HepG2 (cell line): ENCODE data around the gene KMT2D. TPM values are rescaled to one million over a fixed set of nuclear protein-coding genes. Genes with fewer than 3 reads are reported as not detected.

ENCODE experiments used
- ATAC-seq: fragments of 200-7000 bp; cut with Tn5 transposase; 3 replicates; pipeline ENCODE4 v1.9.1; 2020; ENCODE audit warnings: mild to moderate bottlenecking, moderate library complexity
- BruUV-seq: library from RNA; stranded (reverse); fragments of 400-500 nt; replicated peaks from 2 replicates; lab custom pipeline; 2021; lab: Mats Ljungman, UMichigan
- CTCF ChIA-PET: fragments of 300-600 bp; formaldehyde crosslinking; extraction: SDS; loops from one replicate; lab custom pipeline; 2021; ENCODE audit warnings: low total read pairs, inconsistent platforms, low intra/inter-chr PET ratio; lab: Yijun Ruan, JAX
- POLR2A ChIA-PET: fragments of 350-600 bp; sonication (Branson Sonifier 250); formaldehyde crosslinking; loops from one replicate; lab custom pipeline; 2020; ENCODE audit warnings: antibody characterized with exemption, inconsistent platforms; lab: Yijun Ruan, JAX
- DNase-seq: peaks from one replicate; pipeline ENCODE4 v3.0.0-alpha.2; 2015; ENCODE audit warnings: low spot score
- FAIRE-seq: peaks from 3 replicates; lab custom pipeline; 2011; peaks lifted over from hg19 to GRCh38; lab: Jason Lieb, UNC
- H2AFZ ChIP-seq: one replicate; pipeline ENCODE4 v1.6.1; 2011; ENCODE audit warnings: low read length, inconsistent platforms
- H3K27ac ChIP-seq: fragments of 300-600 bp; 3 replicates; pipeline ENCODE4 v1.8.0; 2011; ENCODE audit warnings: mixed run types, mild to moderate bottlenecking, mixed read lengths, low read length, inconsistent platforms; ENCODE audit not compliant: insufficient read depth; ENCODE audit errors: extremely low read length
- H3K27me3 ChIP-seq, 2 experiments: fragments of 200-600 bp in 1 of 2; 2 replicates in 1 of 2; 3 replicates in 1 of 2; pipeline versions ENCODE4 v1.6.0 to v1.8.0; 2011; ENCODE audit warnings: low read length in 2 of 2, mild to moderate bottlenecking in 2 of 2, moderate library complexity in 2 of 2, inconsistent platforms in 1 of 2; ENCODE audit not compliant: insufficient read depth in 2 of 2, control insufficient read depth in 1 of 2
- H3K36me3 ChIP-seq, 2 experiments: fragments of 200-600 bp in 1 of 2; replicated peaks in 1 of 2; 2 replicates in 1 of 2; 3 replicates in 1 of 2; pipeline versions ENCODE4 v1.5.1 to v1.8.0; 2011; ENCODE audit warnings: low read length in 2 of 2, inconsistent platforms in 1 of 2; ENCODE audit not compliant: insufficient read depth in 2 of 2, control insufficient read depth in 1 of 2
- H3K4me1 ChIP-seq: 2 replicates; pipeline ENCODE4 v1.5.1; 2012; ENCODE audit warnings: low read length, inconsistent platforms; ENCODE audit not compliant: insufficient read depth
- H3K4me2 ChIP-seq: 2 replicates; pipeline ENCODE4 v1.6.0; 2011; ENCODE audit warnings: low read depth, low read length, inconsistent platforms
- H3K4me3 ChIP-seq, 3 experiments: fragments of 200-600 bp in 1 of 3; sonication (generic), shearing (Covaris generic) in 1 of 3; replicated peaks in 1 of 3; 2 replicates each; pipeline ENCODE4 v1.5.1; 2011 to 2016; ENCODE audit warnings: low read length in 3 of 3, inconsistent platforms in 2 of 3, low read depth in 2 of 3, mild to moderate bottlenecking in 2 of 3, control low read depth in 1 of 3, mixed read lengths in 1 of 3; ENCODE audit not compliant: insufficient read depth in 1 of 3
- H3K79me2 ChIP-seq: one replicate; pipeline ENCODE4 v1.6.1; 2011; ENCODE audit warnings: low read length, inconsistent platforms; ENCODE audit not compliant: insufficient read depth
- H3K9ac ChIP-seq: 2 replicates; pipeline ENCODE4 v1.6.0; 2011; ENCODE audit warnings: mild to moderate bottlenecking, low read depth, low read length, inconsistent platforms; ENCODE audit not compliant: insufficient read depth
- H3K9me3 ChIP-seq: 2 replicates; pipeline ENCODE4 v1.5.1; 2012; ENCODE audit warnings: mild to moderate bottlenecking, low read length
- H4K20me1 ChIP-seq: 2 replicates; pipeline ENCODE4 v1.6.0; 2011; ENCODE audit warnings: inconsistent platforms, mild to moderate bottlenecking, low read length, moderate library complexity; ENCODE audit not compliant: insufficient read depth
- AGO2 ChIP-seq: fragments of 200-400 bp; formaldehyde crosslinking; optimal IDR thresholded peaks from 2 replicates; pipeline ENCODE3; 2017; ENCODE audit warnings: mild to moderate bottlenecking, low read depth, low read length, moderate library complexity
- HOXA5 ChIP-seq: sonication (generic); formaldehyde crosslinking; IDR thresholded peaks from 2 replicates; pipeline ENCODE4 v1.4.0; 2020; ENCODE audit warnings: missing genetic modification reagents
- NFYC ChIP-seq: IDR thresholded peaks from 2 replicates; pipeline ENCODE4 v1.6.1; 2016; ENCODE audit warnings: missing genetic modification reagents, missing compliant biosample characterization
- TBX3 ChIP-seq: fragments of 450-650 bp; IDR thresholded peaks from 2 replicates; pipeline ENCODE4 v1.6.1; 2017; ENCODE audit warnings: antibody characterized with exemption, mild to moderate bottlenecking, inconsistent platforms, borderline replicate concordance
- ZNF12 ChIP-seq: sonication (generic); formaldehyde crosslinking; IDR thresholded peaks from 2 replicates; pipeline ENCODE4 v1.5.0; 2020; ENCODE audit warnings: missing genetic modification reagents
- ZNF232 ChIP-seq: sonication (generic); formaldehyde crosslinking; IDR thresholded peaks from 2 replicates; pipeline ENCODE4 v1.4.0; 2020; ENCODE audit warnings: missing genetic modification reagents, borderline replicate concordance
- ZNF788 ChIP-seq: sonication (generic); formaldehyde crosslinking; IDR thresholded peaks from 2 replicates; pipeline ENCODE4 v1.5.0; 2020; ENCODE audit warnings: mild to moderate bottlenecking, missing genetic modification reagents, borderline replicate concordance
- WGBS: methylation state at CpG from one replicate; pipeline ENCODE4 v1.1.6; 2017; ENCODE audit warnings: low lambda C conversion rate; 5-methylcytosine and 5-hydroxymethylcytosine counted together
- in situ Hi-C: cut with HindIII; loops from 2 replicates; pipeline ENCODE4 v1.10.0; 2017; ENCODE audit warnings: low pct_unique_long_range_greater_than_20kb; ENCODE audit not compliant: extremely low pct_ligation_motif_present
- intact Hi-C: fragments of 100-400 bp; cut with micrococcal nuclease; formaldehyde crosslinking; loops from one replicate; pipeline ENCODE4 v1.10.0; 2022; ENCODE audit not compliant: unreplicated experiment
- polyA plus RNA-seq, 8 experiments: library from polyadenylated mRNA; depleted of rRNA in 3 of 8; stranded (reverse) in 7 of 8; unstranded in 1 of 8; fragments of >200 nt; fragmentation: Illumina TruSeq in 4 of 8; extraction: Trizol in 4 of 8; gene quantifications; 2 replicates each; pipeline versions ENCODE4 v1.2.1 to v1.2.3, GENCODE V29; 2011 to 2016; ENCODE audit warnings: low read depth in 4 of 8, missing spikeins in 1 of 8, mixed read lengths in 1 of 8; ENCODE audit not compliant: insufficient read depth in 1 of 8
- total RNA-seq, 5 experiments: library from RNA; depleted of rRNA; stranded (reverse); fragments of >200 nt; fragmentation: Illumina TruSeq; extraction: Trizol; gene quantifications; 2 replicates each; pipeline ENCODE4 v1.2.3, GENCODE V29; 2016; ENCODE audit warnings: low read depth in 1 of 5
- TF ChIP-seq, protein P1 (sequence below): sonication (generic); formaldehyde crosslinking; IDR thresholded peaks from 2 replicates; pipeline ENCODE4 v1.4.0; 2020; ENCODE audit warnings: missing genetic modification reagents; ENCODE audit errors: not compliant biosample characterization

The KMT2D gene
- total and polyA plus RNA-seq, 2 of the 13 experiments (the other 11 are each of a cell fraction or from before 2014, with no cell fraction given) = 8.1 to 10.4 TPM

DNA sequence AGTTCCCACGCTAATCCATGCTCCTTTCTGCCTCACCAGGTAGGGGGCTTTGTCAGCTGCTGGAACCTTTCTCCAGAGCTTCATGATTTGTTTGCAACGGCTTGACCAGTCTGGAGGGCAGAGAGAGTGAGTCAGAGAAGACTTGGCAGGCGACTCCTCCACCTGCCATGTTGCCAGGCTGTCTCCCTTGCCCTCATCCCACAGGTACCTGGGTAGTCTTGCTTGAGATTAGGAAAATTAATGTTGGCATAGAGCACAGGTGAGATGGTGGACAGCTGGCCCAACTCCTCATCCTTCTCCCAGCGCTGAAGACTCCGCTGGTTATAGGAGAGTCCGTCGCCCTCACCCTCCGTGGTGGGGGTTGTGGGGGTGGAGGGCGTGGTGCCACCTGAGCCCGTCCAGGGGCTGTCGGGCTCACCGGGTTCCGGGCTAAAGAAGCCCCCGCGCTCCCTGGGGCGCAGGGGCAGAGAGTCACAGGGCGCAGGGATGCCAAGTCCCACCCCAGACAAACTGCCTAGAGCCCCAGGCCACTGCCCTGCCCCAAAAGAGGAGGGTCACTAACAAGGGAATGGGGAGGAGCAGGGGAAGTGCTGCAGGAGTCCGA, 18.6 kb downstream of the KMT2D start:
- no peak overlapping the region for H2AFZ ChIP-seq
- no peak overlapping the region for H3K27ac ChIP-seq
- no TSS peak for BruUV-seq
- no peaks in the 10 kb centered on the region for H3K79me2 ChIP-seq
- 97% methylated on average over 13 of the region's 18 CpGs for WGBS
- no peak for TF ChIP-seq TBX3
- TF ChIP-seq ZNF788 (CRISPR knock-in tag) = no peak
- TF ChIP-seq HOXA5 = no peak
- no peak for TF ChIP-seq ZNF12 (CRISPR knock-in tag)
- TF ChIP-seq, protein P1, sequence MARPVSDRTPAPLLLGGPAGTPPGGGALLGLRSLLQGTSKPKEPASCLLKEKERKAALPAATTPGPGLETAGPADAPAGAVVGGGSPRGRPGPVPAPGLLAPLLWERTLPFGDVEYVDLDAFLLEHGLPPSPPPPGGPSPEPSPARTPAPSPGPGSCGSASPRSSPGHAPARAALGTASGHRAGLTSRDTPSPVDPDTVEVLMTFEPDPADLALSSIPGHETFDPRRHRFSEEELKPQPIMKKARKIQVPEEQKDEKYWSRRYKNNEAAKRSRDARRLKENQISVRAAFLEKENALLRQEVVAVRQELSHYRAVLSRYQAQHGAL (CRISPR knock-in tag) = no peak
- no peak for TF ChIP-seq ZNF232 (CRISPR knock-in tag)
- peak; percentile 24 for TF ChIP-seq AGO2
- no peak for TF ChIP-seq NFYC (CRISPR knock-in tag)
- no peak overlapping the region for H3K4me3 ChIP-seq
- no peaks in the 10 kb centered on the region for H3K9me3 ChIP-seq
- intact Hi-C loops = no loop called here
- H4K20me1 ChIP-seq = 0 out of 2 replicates have a peak, but pooled peaks cover 3% of the 10 kb centered on the region
- FAIRE-seq (no peak), ATAC-seq (no peak), DNase-seq (no peak)
- in situ Hi-C loops = no loop called here
- H3K36me3 ChIP-seq = peaks cover 59 to 98% of the 10 kb centered on the region in 2 experiments
- ChIA-PET CTCF (no interaction called here), POLR2A (no interaction called here)
- no peak overlapping the region for H3K4me2 ChIP-seq
- no peaks in the 10 kb centered on the region for H3K27me3 ChIP-seq
- no peaks in the 10 kb centered on the region for H3K4me1 ChIP-seq
- no peak overlapping the region for H3K9ac ChIP-seq
